Ovary (tissue), 9 donors: ENCODE data around the gene CAMTA1. TPM values are rescaled to one million over a fixed set of nuclear protein-coding genes. Genes with fewer than 3 reads are reported as not detected.

Experiments used
- DNase-seq, 5 donors: peaks; one replicate each; pipeline ENCODE4 v3.0.0-alpha.2; 2019 to 2020
- H3K27ac ChIP-seq, 2 donors: fragments of 200-600 bp; one replicate each; pipeline versions ENCODE4 v1.5.1 to v1.8.0; 2019 to 2022
- H3K27me3 ChIP-seq: fragments of 200-600 bp; one replicate; pipeline ENCODE4 v1.8.0; 2022
- H3K36me3 ChIP-seq: fragments of 200-600 bp; sonication (generic); one replicate; pipeline ENCODE4 v1.5.1; 2019
- H3K4me1 ChIP-seq: one replicate; pipeline ENCODE4 v1.8.1; 2013; ENCODE audit warnings: mild to moderate bottlenecking, moderate library complexity; ENCODE audit not compliant: insufficient read depth
- H3K4me3 ChIP-seq: fragments of 200-600 bp; sonication (generic); one replicate; pipeline ENCODE4 v1.5.1; 2017
- H3K9me3 ChIP-seq, 2 donors: fragments of 200-600 bp in 1 of 2; sonication (generic) in 1 of 2; one replicate each; pipeline versions ENCODE4 v1.5.1 to v1.8.1; 2013 to 2019; ENCODE audit warnings: mild to moderate bottlenecking in 1 of 2, moderate library complexity in 1 of 2
- EP300 ChIP-seq: sonication (generic); formaldehyde crosslinking; IDR thresholded peaks from one replicate; pipeline ENCODE4 v1.6.1; 2017; ENCODE audit warnings: antibody characterized with exemption
- POLR2A ChIP-seq: fragments of 450-650 bp; IDR thresholded peaks from one replicate; pipeline ENCODE4 v1.6.1; 2017; ENCODE audit warnings: antibody characterized with exemption, mild to moderate bottlenecking, moderate library complexity
- WGBS, 3 donors: extraction: QIAGEN DNeasy Blood & Tissue Kit in 1 of 3; methylation state at CpG; one replicate each; pipeline versions ENCODE4 v1.1.5 to v1.1.7; 2013 to 2017; 5-methylcytosine and 5-hydroxymethylcytosine counted together
- intact Hi-C, 4 donors: fragments of 100-400 bp; cut with DNase I; formaldehyde crosslinking; loops; one replicate each; pipeline versions ENCODE4 v1.11.0 to v1.15.1; 2022 to 2023
- polyA plus RNA-seq, 2 donors: library from polyadenylated mRNA; stranded (reverse); fragments of 200-250 nt in 1 of 2; fragments of 350-450 nt in 1 of 2; fragmentation: Illumina TruSeq in 1 of 2; extraction: RNeasy Lipid Tissue Mini Kit (QIAGEN cat#74804) in 1 of 2; gene quantifications; one replicate each; pipeline ENCODE4 v1.2.3, GENCODE V29; 2013 to 2014
- total RNA-seq, 7 donors: library from RNA; depleted of rRNA in 2 of 7; stranded (reverse); fragments of >200 nt in 2 of 7; fragmentation: NEBNext Ultra II Directional in 3 of 7; extraction: Animal tissue kit (Norgen Biotek cat#: 25700) in 3 of 7; gene quantifications; one replicate each; pipeline versions ENCODE4 v1.1.0 to v1.2.4, GENCODE V29; 2016 to 2023
- TF ChIP-seq, protein P1 (sequence below), 3 donors: fragments of 450-650 bp in 2 of 3; fragments of 200-600 bp in 1 of 3; IDR thresholded peaks; one replicate each; pipeline versions ENCODE4 v1.5.1 to v1.8.0; 2016 to 2022; ENCODE audit warnings: antibody characterized with exemption in 3 of 3, mild to moderate bottlenecking in 1 of 3
- donor health status: DM: no; HTN: no; CAD: no; lungs with moderate emphysema.
- donor health status: DM: no; HTN: no; CAD: no.
- donor health status: Bipolar disorder and iron deficiency.
- donor health status: DM: yes; HTN: yes; CAD: no.
- donor health status: DM: no; HTN: no; CAD: no.
- donor health status: DM: yes; HTN: yes; CAD: no.

The CAMTA1 gene
- total and polyA plus RNA-seq, 9 donors: 51.1 to 150 (median 67.4) TPM

DNA sequence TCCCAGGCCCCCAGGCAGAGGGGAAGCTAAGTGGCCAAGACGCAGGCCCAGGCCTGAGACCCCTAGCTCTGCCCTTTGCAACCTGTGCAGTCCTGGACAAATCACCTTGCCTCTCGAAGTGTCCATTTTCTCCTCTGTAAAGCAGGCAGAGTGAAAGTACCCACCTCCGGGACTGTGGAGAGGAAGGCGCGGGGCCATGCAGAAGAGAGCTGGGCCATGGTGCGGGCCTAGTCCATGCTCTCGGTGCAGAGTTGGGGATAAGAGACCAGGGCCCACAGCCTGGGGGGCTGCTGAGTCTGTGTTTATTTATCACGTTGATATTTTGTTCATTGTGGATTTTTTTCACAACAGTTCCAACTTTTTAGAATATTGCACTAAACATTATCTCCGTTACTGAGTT lies 825.7 kb downstream of the CAMTA1 start:
- no peak overlapping the region for H3K27ac ChIP-seq
- no peaks in the 10 kb centered on the region for H3K27me3 ChIP-seq
- TF ChIP-seq, protein P1, sequence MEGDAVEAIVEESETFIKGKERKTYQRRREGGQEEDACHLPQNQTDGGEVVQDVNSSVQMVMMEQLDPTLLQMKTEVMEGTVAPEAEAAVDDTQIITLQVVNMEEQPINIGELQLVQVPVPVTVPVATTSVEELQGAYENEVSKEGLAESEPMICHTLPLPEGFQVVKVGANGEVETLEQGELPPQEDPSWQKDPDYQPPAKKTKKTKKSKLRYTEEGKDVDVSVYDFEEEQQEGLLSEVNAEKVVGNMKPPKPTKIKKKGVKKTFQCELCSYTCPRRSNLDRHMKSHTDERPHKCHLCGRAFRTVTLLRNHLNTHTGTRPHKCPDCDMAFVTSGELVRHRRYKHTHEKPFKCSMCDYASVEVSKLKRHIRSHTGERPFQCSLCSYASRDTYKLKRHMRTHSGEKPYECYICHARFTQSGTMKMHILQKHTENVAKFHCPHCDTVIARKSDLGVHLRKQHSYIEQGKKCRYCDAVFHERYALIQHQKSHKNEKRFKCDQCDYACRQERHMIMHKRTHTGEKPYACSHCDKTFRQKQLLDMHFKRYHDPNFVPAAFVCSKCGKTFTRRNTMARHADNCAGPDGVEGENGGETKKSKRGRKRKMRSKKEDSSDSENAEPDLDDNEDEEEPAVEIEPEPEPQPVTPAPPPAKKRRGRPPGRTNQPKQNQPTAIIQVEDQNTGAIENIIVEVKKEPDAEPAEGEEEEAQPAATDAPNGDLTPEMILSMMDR (IDR thresholded peaks at IDR 0.05): no peak
- TF ChIP-seq POLR2A: no peak
- TF ChIP-seq EP300: no peak
- H3K36me3 ChIP-seq: no peaks in the 10 kb centered on the region
- 84 to 88% (median 88%) methylated on average over 9 of the region's 9 CpGs for WGBS, 3 donors
- H3K9me3 ChIP-seq: no peaks in the 10 kb centered on the region
- no peak overlapping the region for H3K4me3 ChIP-seq
- DNase-seq: peak in 1 of 5 donors; percentile 5
- intact Hi-C loops: no loop called here
- H3K4me1 ChIP-seq: no peaks in the 10 kb centered on the region

DNA sequence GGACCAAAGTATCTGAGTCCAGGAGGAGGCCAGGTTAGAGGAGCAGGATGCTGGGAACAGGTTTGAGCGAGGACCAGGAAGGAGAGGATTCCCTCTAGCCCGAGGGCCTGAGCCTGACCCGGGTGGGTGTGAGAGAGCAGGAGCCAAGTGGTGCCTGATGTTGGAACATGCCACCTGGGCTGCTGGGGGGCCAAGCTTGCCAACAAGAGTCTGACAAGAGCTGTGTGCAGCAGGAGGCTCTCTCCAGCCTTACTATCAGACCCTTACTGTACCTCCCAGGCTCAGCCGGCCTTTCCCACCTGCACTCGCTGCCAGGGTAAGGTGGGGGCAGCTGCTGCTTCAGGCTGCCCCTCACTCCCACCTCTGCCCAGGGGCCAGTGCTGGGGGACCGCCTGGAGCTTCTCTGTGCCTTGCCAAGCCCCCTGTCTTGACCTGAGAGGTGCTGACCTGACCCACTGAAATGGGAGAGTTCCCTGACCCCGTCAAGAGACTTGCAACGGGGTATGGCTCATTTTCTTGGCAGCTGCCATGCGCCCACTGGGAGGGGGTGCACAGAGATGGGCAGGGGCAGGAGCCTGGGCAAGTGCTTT lies 826.3 kb downstream of the CAMTA1 start:
- no peaks in the 10 kb centered on the region for H3K36me3 ChIP-seq
- H3K9me3 ChIP-seq: no peaks in the 10 kb centered on the region
- no peaks in the 10 kb centered on the region for H3K27me3 ChIP-seq
- no peak overlapping the region for H3K4me3 ChIP-seq
- TF ChIP-seq, protein P1 (IDR thresholded peaks at IDR 0.05): no peak
- TF ChIP-seq POLR2A (no peak), EP300 (no peak)
- H3K27ac ChIP-seq: no peak overlapping the region
- H3K4me1 ChIP-seq: no peaks in the 10 kb centered on the region
- intact Hi-C loops: no loop called here
- 73 to 87% (median 77%) methylated on average over 9 of the region's 9 CpGs for WGBS, 3 donors
- peak in 1 of 5 donors; percentile 11 for DNase-seq

GRCh38 chr1:7613106-7613850 lies 828.0 kb downstream of the CAMTA1 start:
- H3K4me1 ChIP-seq: no peaks in the 10 kb centered on the region
- TF ChIP-seq POLR2A (no peak), EP300 (no peak)
- TF ChIP-seq, protein P1 (IDR thresholded peaks at IDR 0.05): no peak
- H3K4me3 ChIP-seq: no peak overlapping the region
- no peaks in the 10 kb centered on the region for H3K9me3 ChIP-seq
- DNase-seq: peak in 1 of 5 donors; percentile 18
- H3K36me3 ChIP-seq: no peaks in the 10 kb centered on the region
- no peaks in the 10 kb centered on the region for H3K27me3 ChIP-seq
- 69 to 76% (median 76%) methylated on average over 18 of the region's 18 CpGs for WGBS, 3 donors
- H3K27ac ChIP-seq: no peak overlapping the region
- intact Hi-C loops: no loop called here

GRCh38 chr1:7613851-7614205 lies 828.6 kb downstream of the CAMTA1 start:
- Histone ChIP-seq H3K9me3 (no peaks in the 10 kb centered on the region), H3K36me3 (no peaks in the 10 kb centered on the region), H3K4me3 (no peak overlapping the region), H3K27me3 (no peaks in the 10 kb centered on the region), H3K4me1 (no peaks in the 10 kb centered on the region), H3K27ac (no peak overlapping the region)
- intact Hi-C loops: no loop called here
- 58 to 65% (median 65%) methylated on average over 4 of the region's 4 CpGs for WGBS, 3 donors
- TF ChIP-seq POLR2A: no peak
- TF ChIP-seq EP300: no peak
- TF ChIP-seq, protein P1 (IDR thresholded peaks at IDR 0.05): no peak
- DNase-seq: no peak
